Midbrain (tissue), 1 donor: ENCODE data around the gene HELQ.

Source experiments
- DNase-seq: peaks from one replicate; lab custom pipeline; 2025; lab: John Stamatoyannopoulos, UW

Gene HELQ

DNA sequence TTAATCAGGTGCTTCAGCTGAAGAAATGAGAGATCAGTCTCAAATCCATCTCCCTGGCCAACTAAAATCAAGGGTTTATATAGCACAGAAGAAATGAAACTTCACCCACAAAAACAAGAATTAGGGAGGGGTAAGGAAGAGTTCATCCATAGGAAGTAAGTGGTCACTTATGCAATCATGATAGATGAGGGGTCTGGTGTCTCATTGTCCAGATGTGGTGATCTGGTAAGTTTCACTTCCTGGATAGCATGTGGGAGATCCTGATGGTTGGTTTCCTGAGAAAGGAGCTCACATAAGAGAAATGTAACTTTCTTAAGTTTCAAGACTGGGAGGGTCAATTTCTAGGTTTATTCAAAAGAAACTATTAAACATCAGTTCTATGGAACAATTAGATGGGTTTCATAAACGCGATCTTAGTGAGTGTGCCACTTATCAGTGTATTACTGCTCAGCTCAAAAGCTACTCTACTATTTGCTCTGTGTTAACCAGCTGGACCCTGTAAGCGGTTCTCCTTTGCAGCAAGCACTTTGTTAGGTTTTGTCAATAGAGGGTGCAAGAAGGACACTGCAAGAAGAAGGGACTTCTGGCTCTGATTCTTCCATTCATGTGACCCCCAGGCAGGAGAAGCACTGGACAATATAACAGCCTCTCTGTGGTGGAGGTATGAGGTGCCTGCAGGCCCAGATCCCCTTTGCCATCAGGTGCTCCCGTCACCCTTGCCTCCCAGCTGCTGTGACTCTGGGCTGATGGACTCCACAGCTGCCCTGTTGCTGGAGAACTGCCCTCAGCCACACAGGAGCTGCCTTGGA, 85.6 kb downstream of the HELQ start:
- peak; percentile 23 for DNase-seq

GRCh38 chr4:83364312-83364711, 91.3 kb downstream of the HELQ start:
- DNase-seq, result no peak

DNA sequence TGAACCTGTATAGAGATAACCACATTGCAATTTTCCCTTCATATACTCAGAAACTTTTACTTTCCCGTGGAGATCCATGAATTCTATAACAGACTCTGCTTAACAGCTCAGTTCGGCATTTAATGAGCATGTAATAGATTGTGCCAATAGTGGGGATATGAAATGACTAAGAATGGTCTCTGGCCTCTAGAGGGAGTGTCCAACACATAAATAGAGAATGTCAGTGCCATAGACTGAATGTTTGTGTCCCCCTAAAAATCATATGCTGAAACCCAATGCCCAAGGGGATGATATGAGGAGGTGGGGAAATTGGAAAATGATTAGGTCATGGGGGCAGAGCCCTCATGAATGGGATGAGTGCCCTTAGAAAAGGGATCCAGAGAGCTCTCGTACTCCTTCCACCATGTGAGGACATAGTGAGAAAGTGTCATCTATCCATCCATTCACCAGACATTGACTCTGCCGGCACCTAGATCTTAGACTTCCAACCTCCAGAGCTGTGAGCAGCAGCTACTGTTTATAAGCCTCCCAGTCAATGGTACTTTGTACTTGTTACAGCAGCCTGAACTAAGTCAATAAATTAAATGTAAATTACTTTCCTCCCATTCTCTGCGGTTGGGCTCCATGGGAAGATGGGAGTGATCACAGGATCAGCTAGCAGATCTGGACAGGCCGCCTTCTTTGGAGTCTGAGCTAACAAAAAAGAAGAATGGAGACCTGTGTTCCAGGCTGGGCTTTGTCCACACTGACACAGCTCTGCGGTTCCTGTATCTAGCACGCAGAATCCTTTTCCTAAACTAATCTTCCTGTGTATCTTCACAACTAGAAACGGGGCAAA, 92.9 kb downstream of the HELQ start:
- DNase-seq, result no peak

GRCh38 chr4:83361416-83362103, 94.1 kb downstream of the HELQ start:
- DNase-seq, result no peak

GRCh38 chr4:83360018-83360417, 95.6 kb downstream of the HELQ start:
- no peak for DNase-seq

GRCh38 chr4:83358410-83358809, 97.2 kb downstream of the HELQ start:
- no peak for DNase-seq
